ENCODE measurements around the gene JOSD2. TPM values are rescaled to one million over a fixed set of nuclear protein-coding genes. Genes with fewer than 3 reads are reported as not detected.

Gene JOSD2
- total RNA-seq, 2 experiments from 2014 or later, result 21.6 to 22.6 TPM

DNA sequence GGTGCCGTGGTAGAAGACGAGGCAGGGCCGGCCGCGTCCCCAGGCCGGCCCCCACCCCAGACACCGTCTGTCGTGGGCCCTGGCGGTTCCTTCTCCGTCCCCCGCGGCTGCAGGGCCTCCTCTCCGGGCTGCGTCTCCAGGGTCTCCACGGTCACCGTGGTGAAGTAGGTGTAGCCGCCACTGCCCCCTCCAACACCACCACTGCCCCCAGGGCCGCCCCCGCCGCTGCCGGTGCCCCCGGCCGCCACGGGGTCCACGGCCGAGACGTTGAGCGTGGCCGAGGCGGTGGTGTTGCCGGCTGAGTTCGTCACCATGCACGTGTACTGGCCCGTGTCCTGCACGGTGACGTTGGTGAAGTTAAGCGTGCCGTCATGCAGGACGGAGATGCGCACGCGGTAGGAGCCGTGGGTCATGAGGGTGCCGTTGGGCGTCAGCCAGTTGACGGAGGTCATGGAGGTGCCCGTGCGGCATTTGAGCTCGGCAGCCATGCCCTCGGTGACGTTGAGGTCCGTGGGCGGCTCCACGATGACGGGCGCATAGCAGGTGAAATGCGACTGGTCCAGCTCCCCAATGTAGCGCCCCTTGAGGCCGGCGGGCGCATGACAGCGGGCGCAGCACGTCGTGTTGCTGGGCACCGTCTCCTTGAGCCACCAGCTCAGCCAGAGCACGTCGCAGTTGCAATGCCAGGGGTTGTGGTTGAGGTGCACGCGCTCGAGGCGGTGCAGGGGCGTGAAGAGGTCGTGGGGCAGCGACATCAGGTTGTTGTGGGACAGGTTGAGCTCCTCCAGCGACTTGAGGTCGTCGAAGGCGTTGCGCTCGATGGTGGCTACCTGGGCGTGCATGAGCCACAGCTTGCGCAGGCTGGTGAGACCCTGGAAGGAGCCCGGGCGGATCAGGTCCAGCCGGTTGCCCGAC is 7.4 kb upstream of the JOSD2 start:
- ChIA-PET CTCF (interaction anchor here (0.7 to 1.7 kb wide), 4 partner anchors 15 to 152 kb away, joined by 3 to 6 read pairs (median 3); no protein-coding TSS in a partner anchor), POLR2A (no interaction called here)
- intact Hi-C loops (cut with micrococcal nuclease), result no loop called here
- H3K36me3 Mint-ChIP-seq (ENCODE audit: low read depth), result no peaks in the 10 kb centered on the region
- ATAC-seq (no peak), DNase-seq (no peak)
- no peak overlapping the region for H3K27ac Mint-ChIP-seq
- H3K27me3 Mint-ChIP-seq, result peaks cover 5% of the 10 kb centered on the region
- no peak overlapping the region for H3K4me3 Mint-ChIP-seq
- H3K4me1 Mint-ChIP-seq (ENCODE audit: low read depth), result peaks cover 2% of the 10 kb centered on the region
- TF ChIP-seq, protein P1, sequence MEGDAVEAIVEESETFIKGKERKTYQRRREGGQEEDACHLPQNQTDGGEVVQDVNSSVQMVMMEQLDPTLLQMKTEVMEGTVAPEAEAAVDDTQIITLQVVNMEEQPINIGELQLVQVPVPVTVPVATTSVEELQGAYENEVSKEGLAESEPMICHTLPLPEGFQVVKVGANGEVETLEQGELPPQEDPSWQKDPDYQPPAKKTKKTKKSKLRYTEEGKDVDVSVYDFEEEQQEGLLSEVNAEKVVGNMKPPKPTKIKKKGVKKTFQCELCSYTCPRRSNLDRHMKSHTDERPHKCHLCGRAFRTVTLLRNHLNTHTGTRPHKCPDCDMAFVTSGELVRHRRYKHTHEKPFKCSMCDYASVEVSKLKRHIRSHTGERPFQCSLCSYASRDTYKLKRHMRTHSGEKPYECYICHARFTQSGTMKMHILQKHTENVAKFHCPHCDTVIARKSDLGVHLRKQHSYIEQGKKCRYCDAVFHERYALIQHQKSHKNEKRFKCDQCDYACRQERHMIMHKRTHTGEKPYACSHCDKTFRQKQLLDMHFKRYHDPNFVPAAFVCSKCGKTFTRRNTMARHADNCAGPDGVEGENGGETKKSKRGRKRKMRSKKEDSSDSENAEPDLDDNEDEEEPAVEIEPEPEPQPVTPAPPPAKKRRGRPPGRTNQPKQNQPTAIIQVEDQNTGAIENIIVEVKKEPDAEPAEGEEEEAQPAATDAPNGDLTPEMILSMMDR (IDR thresholded peaks at IDR 0.05), result peak; percentile 32
- no peaks in the 10 kb centered on the region for H3K9me3 Mint-ChIP-seq

DNA sequence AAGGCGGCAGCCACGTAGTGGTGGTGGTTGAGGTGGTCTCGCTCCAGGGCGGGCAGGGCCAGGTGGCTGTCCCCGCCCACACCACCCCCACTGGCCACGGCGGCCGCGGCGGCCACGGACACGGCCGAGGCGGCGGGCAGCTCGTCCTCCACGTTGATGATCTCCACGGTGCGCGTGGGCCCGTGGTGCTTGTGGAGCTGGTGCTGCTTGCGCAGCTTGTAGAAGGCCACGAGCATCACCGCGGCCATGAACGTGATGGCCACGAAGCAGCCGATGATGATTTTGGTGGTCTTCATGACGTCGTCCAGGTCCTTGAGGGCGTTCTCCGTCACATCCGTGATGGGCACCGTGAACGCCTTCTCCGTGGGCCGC is 6.7 kb upstream of the JOSD2 start:
- intact Hi-C loops (cut with micrococcal nuclease), result no loop called here

DNA sequence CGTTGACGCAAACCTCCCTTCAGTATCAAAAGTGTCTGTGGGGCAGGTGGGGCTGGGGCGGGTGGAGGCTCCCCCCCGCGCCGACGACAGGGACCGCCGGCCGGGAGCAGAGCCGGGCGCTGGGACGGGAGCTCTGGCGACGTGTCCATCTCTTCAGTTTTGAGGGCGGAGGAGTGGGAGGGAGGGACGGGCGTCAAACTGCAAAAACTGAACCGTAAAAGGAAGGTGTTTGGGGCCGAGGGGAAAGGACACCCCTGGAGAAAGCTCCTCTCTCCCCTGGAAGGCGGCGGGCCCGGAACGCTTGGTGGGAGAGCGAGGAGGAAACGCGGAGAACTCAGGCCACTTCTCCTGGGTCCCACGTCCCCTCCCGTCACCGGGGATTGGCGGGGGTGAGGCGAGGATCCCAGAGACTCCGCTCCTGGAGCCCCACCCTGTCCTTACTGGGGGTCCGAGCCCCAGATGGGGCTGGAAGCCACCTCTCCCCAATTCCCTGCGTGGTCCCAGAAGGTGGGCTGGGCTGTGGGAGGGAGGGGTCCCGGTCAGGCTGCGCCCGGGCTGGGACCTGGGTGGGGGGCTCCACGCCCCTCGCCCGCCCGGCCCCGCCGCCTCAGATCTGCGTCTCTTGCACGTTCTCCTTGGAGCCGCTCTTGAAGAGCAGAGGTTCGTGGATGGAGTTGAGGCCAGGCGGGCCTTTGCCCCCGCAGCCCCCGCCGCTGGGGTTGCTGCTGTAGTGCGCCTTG is 6.1 kb upstream of the JOSD2 start:
- Mint-ChIP-seq H3K27ac (no peak overlapping the region), H3K27me3 (peaks cover 5% of the 10 kb centered on the region), H3K36me3 (ENCODE audit: low read depth) (no peaks in the 10 kb centered on the region), H3K4me1 (ENCODE audit: low read depth) (peaks cover 2% of the 10 kb centered on the region), H3K9me3 (no peaks in the 10 kb centered on the region), H3K4me3 (no peak overlapping the region)
- DNase-seq (no peak), ATAC-seq (no peak)
- CTCF ChIA-PET, result interaction anchor here (1.1 kb wide), 1 partner anchor 21 kb away, joined by 3 read pairs; no protein-coding TSS in a partner anchor
- POLR2A ChIA-PET, result no interaction called here
- TF ChIP-seq, protein P1 (IDR thresholded peaks at IDR 0.05), result no peak
- intact Hi-C loops (cut with micrococcal nuclease), result no loop called here

More for the DNA sequence above, 6.7 kb upstream of the JOSD2 start:
- Mint-ChIP-seq H3K27ac (no peak overlapping the region), H3K36me3 (ENCODE audit: low read depth) (no peaks in the 10 kb centered on the region), H3K27me3 (peaks cover 5% of the 10 kb centered on the region), H3K4me3 (no peak overlapping the region), H3K9me3 (no peaks in the 10 kb centered on the region), H3K4me1 (ENCODE audit: low read depth) (peaks cover 2% of the 10 kb centered on the region)
- ATAC-seq (no peak), DNase-seq (no peak)
- ChIA-PET CTCF (interaction anchor here (1.1 kb wide), 1 partner anchor 20 kb away, joined by 3 read pairs; no protein-coding TSS in a partner anchor), POLR2A (no interaction called here)
- TF ChIP-seq, protein P1 (IDR thresholded peaks at IDR 0.05), result no peak

DNA sequence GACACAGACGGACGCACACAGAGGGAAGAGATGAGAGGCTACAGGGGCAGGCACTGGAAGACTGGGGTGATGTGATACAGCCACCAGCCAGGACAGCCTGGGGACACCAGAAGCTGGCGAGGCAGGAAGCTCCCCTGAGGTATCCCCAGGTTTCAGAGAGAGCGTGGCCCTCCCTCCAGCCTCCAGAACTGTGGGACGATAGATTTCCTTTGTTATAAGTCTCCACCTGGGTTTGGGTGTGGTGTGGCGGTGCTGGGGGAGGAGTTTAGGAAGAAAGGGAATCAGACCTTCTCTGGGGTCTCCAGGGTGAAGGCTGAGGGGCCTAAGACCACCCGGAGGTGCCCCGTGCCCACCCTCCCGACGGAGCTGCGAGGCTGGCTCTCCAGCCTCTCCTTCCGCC is 5.5 kb upstream of the JOSD2 start:
- no peak for ATAC-seq
- Mint-ChIP-seq H3K9me3 (no peaks in the 10 kb centered on the region), H3K27me3 (peaks cover 5% of the 10 kb centered on the region), H3K27ac (no peak overlapping the region), H3K4me1 (ENCODE audit: low read depth) (peaks cover 7% of the 10 kb centered on the region), H3K36me3 (ENCODE audit: low read depth) (no peaks in the 10 kb centered on the region), H3K4me3 (no peak overlapping the region)
- intact Hi-C loops (cut with micrococcal nuclease), result no loop called here
- ChIA-PET CTCF (interaction anchor here (0.8 kb wide), 1 partner anchor 21 kb away, joined by 3 read pairs; no protein-coding TSS in a partner anchor), POLR2A (no interaction called here)
- no peak for DNase-seq
- TF ChIP-seq, protein P1 (IDR thresholded peaks at IDR 0.05), result no peak

Data from activated CD8-positive, alpha-beta T cell treated with anti-CD3 and anti-CD28 coated beads for 36 hours (primary cell).